GM12878 (cell line): ENCODE data around the gene OXCT1.

Experiments used
- EP300 ChIP-seq, 2 experiments: fragments of 150-350 bp in 1 of 2; IDR thresholded peaks; 2 replicates each; pipeline ENCODE4 v1.6.1; 2011 to 2012; ENCODE audit warnings: low read depth in 2 of 2, low read length in 2 of 2, borderline replicate concordance in 1 of 2, improper control_type of control experiment in 1 of 2, inconsistent platforms in 1 of 2; ENCODE audit not compliant: control insufficient read depth in 1 of 2
- EZH2 ChIP-seq: IDR thresholded peaks from 2 replicates; pipeline ENCODE4 v1.6.1; 2012; ENCODE audit warnings: low read depth, mild to moderate bottlenecking, control low read depth, inconsistent platforms, low read length, borderline replicate concordance; ENCODE audit not compliant: control insufficient read depth
- ZNF24 ChIP-seq: fragments of 450-650 bp; IDR thresholded peaks from 2 replicates; pipeline ENCODE4 v1.6.1; 2017; ENCODE audit warnings: antibody characterized with exemption, mild to moderate bottlenecking
- TF ChIP-seq, protein P1 (sequence below), 3 experiments: IDR thresholded peaks in 2 of 3; conservative IDR thresholded peaks in 1 of 3; 2 replicates each; pipeline ENCODE4 v1.5.1; 2011; ENCODE audit warnings: low read depth in 3 of 3, low read length in 3 of 3, mild to moderate bottlenecking in 3 of 3, control low read depth in 2 of 3, moderate library complexity in 2 of 3, inconsistent platforms in 1 of 3, mixed read lengths in 1 of 3; ENCODE audit not compliant: control insufficient read depth in 2 of 3, insufficient read depth in 1 of 3; ENCODE audit errors: extremely low read depth in 1 of 3

DNA sequence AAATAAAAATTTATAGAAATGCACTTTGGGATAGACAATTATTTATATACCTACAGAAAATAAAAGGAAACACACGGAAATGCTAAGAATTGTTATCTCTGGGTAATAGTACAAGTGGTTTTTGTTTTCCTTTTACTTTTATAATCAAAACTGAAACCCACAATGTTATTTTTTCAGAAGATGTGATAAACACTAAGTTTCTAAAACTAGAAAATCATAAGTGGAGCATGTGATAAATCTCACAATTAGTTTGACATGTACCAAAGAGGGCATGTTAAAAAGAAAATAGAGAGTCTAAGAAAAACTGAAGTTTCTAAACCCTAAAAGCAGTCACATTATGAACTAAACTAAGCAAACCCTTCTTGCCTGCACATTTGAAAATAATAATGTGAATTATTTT, 61.1 kb downstream of the OXCT1 start:
- TF ChIP-seq ZNF24 = no peak
- TF ChIP-seq, protein P1, sequence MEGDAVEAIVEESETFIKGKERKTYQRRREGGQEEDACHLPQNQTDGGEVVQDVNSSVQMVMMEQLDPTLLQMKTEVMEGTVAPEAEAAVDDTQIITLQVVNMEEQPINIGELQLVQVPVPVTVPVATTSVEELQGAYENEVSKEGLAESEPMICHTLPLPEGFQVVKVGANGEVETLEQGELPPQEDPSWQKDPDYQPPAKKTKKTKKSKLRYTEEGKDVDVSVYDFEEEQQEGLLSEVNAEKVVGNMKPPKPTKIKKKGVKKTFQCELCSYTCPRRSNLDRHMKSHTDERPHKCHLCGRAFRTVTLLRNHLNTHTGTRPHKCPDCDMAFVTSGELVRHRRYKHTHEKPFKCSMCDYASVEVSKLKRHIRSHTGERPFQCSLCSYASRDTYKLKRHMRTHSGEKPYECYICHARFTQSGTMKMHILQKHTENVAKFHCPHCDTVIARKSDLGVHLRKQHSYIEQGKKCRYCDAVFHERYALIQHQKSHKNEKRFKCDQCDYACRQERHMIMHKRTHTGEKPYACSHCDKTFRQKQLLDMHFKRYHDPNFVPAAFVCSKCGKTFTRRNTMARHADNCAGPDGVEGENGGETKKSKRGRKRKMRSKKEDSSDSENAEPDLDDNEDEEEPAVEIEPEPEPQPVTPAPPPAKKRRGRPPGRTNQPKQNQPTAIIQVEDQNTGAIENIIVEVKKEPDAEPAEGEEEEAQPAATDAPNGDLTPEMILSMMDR (IDR thresholded peaks at IDR 0.05 in 2 of 3, conservative IDR thresholded peaks at IDR 0.05 in 1 of 3; ENCODE audit: control insufficient read depth in 2 of 3, extremely low read depth in 1 of 3, insufficient read depth in 1 of 3, low read depth in 3 of 3, low read length in 3 of 3) = no peak
- TF ChIP-seq EP300 (IDR thresholded peaks at IDR 0.05; ENCODE audit: borderline replicate concordance in 1 of 2, control insufficient read depth in 1 of 2, low read depth in 2 of 2, low read length in 2 of 2) = no peak
- TF ChIP-seq EZH2 = no peak
